Subcutaneous adipose tissue (tissue), 4 donors: ENCODE data around the gene TERB2. TPM values are rescaled to one million over a fixed set of nuclear protein-coding genes. Genes with fewer than 3 reads are reported as not detected.

Source experiments
- CTCF ChIP-seq: fragments of 450-650 bp; IDR thresholded peaks from one replicate; pipeline ENCODE4 v1.5.1; 2016; ENCODE audit warnings: low read depth, mild to moderate bottlenecking, control low read depth, antibody characterized with exemption, moderate library complexity
- total RNA-seq, 4 donors: library from RNA; depleted of rRNA; stranded (reverse); fragments of >200 nt; gene quantifications; one replicate each; pipeline ENCODE4 v1.1.0, GENCODE V29; 2016

Gene TERB2
- total RNA-seq: not detected

GRCh38 chr15:44956388-44956787 lies at the start of gene TERB2:
TERB2 (plus strand) TSS chr15:44956687; CDS start chr15:44956719, 32 bp downstream.
- no peak for TF ChIP-seq CTCF

GRCh38 chr15:44909423-44909822 lies 47.1 kb upstream of the TERB2 start:
- no peak for TF ChIP-seq CTCF

GRCh38 chr15:44910981-44911625 lies 45.4 kb upstream of the TERB2 start:
- no peak for TF ChIP-seq CTCF

- TF ChIP-seq CTCF: no peak
Observed at GRCh38 chr15:44918136-44918535, 38.4 kb upstream of the TERB2 start.

GRCh38 chr15:44968475-44968874 lies 12.0 kb downstream of the TERB2 start:
- TF ChIP-seq CTCF: no peak

- TF ChIP-seq CTCF: no peak
Observed at GRCh38 chr15:44971036-44971435, 14.5 kb downstream of the TERB2 start.

- no peak for TF ChIP-seq CTCF
Observed at GRCh38 chr15:44999105-44999504, 42.6 kb downstream of the TERB2 start.
